A673 (cell line): ENCODE results near the gene ATP2C1. TPM values are rescaled to one million over a fixed set of nuclear protein-coding genes. Genes with fewer than 3 reads are reported as not detected.

ENCODE experiments used
- BruUV-seq: library from RNA; stranded (reverse); fragments of 400-500 nt; replicated peaks from 2 replicates; lab custom pipeline; 2021; lab: Mats Ljungman, UMichigan
- CTCF ChIA-PET: fragments of 300-600 bp; sonication (Branson Sonifier 250); formaldehyde crosslinking; loops from one replicate; lab custom pipeline; 2022; ENCODE audit warnings: antibody characterized with exemption; lab: Charles Lee
- POLR2A ChIA-PET: fragments of 300-600 bp; sonication (Branson Sonifier 250); formaldehyde crosslinking; loops from one replicate; lab custom pipeline; 2022; ENCODE audit warnings: antibody characterized with exemption; ENCODE audit not compliant: low non-redundant PET; lab: Charles Lee
- DNase-seq: peaks from one replicate; pipeline ENCODE4 v3.0.0-alpha.2; 2015; ENCODE audit warnings: low spot score
- H3K27ac ChIP-seq: fragments of 200-600 bp; sonication (generic); 2 replicates; pipeline ENCODE4 v1.5.1; 2016; ENCODE audit warnings: mixed run types, low read depth, mild to moderate bottlenecking, mixed read lengths, antibody characterized with exemption, low read length; ENCODE audit not compliant: poor library complexity, severe bottlenecking
- H3K27me3 ChIP-seq: fragments of 200-600 bp; sonication (generic); replicated peaks from 2 replicates; pipeline ENCODE4 v1.6.1; 2017; ENCODE audit warnings: mixed run types, low read depth, mild to moderate bottlenecking, mixed read lengths, antibody characterized with exemption, low read length; ENCODE audit not compliant: insufficient read depth, poor library complexity
- H3K36me3 ChIP-seq: fragments of 200-600 bp; sonication (generic); 2 replicates; pipeline ENCODE4 v1.6.1; 2016; ENCODE audit warnings: mixed run types, mild to moderate bottlenecking, mixed read lengths, antibody characterized with exemption, low read length; ENCODE audit not compliant: insufficient read depth, poor library complexity, severe bottlenecking
- H3K4me1 ChIP-seq: fragments of 200-600 bp; sonication (generic); 2 replicates; pipeline ENCODE4 v1.6.1; 2017; ENCODE audit warnings: mixed run types, mild to moderate bottlenecking, mixed read lengths, antibody characterized with exemption, low read length; ENCODE audit not compliant: insufficient read depth, poor library complexity, severe bottlenecking
- H3K4me3 ChIP-seq: fragments of 200-600 bp; sonication (generic); 2 replicates; pipeline ENCODE4 v1.5.1; 2016; ENCODE audit warnings: low read depth, mixed run types, mild to moderate bottlenecking, mixed read lengths, low read length; ENCODE audit not compliant: poor library complexity, severe bottlenecking
- H3K9me3 ChIP-seq: fragments of 200-600 bp; sonication (generic); 2 replicates; pipeline ENCODE4 v1.6.1; 2016; ENCODE audit warnings: mixed run types, low read depth, mild to moderate bottlenecking, mixed read lengths, antibody characterized with exemption, low read length; ENCODE audit not compliant: poor library complexity, severe bottlenecking
- CTCF ChIP-seq: fragments of 300-800, 200-600 bp; sonication (generic); conservative IDR thresholded peaks from 2 replicates; pipeline ENCODE4 v1.5.1; 2017; ENCODE audit warnings: low read depth, mild to moderate bottlenecking, antibody characterized with exemption, low read length, moderate library complexity, mixed read lengths
- EZH2 ChIP-seq: fragments of 200-600 bp; sonication (generic); IDR thresholded peaks from 2 replicates; pipeline ENCODE4 v1.6.1; 2017; ENCODE audit warnings: borderline replicate concordance, low read depth, mild to moderate bottlenecking, mixed read lengths, antibody characterized with exemption, low read length; ENCODE audit not compliant: poor library complexity, severe bottlenecking
- intact Hi-C: fragments of 100-400 bp; cut with micrococcal nuclease; formaldehyde crosslinking; loops from one replicate; pipeline ENCODE4 v1.10.0; 2022; ENCODE audit not compliant: unreplicated experiment
- total RNA-seq: library from RNA; stranded (reverse); gene quantifications from 2 replicates; pipeline ENCODE4 v1.2.3, GENCODE V29; 2021

ATP2C1 gene
- total RNA-seq, 1 experiment from 2014 or later: 75.9 TPM

- Histone ChIP-seq H3K4me1 (peaks cover 17% of the 10 kb centered on the region), H3K27me3 (no peaks in the 10 kb centered on the region), H3K36me3 (peaks cover 6% of the 10 kb centered on the region), H3K9me3 (no peaks in the 10 kb centered on the region), H3K27ac (no peak overlapping the region), H3K4me3 (no peak overlapping the region)
- CTCF ChIA-PET: no interaction called here
- POLR2A ChIA-PET: interaction anchor here (0.8 kb wide), 1 partner anchor 1028 kb away, joined by 9 read pairs; the partner anchor contains the start of gene CPNE4
- BruUV-seq: no TSS peak
- intact Hi-C loops: no loop called here
- TF ChIP-seq EZH2 (no peak), CTCF (no peak)
- peak; percentile 20 for DNase-seq
Measured at GRCh38 chr3:131007256-131007655, 113.4 kb downstream of the ATP2C1 start.

- ChIA-PET POLR2A (interaction anchor here (0.8 kb wide), 1 partner anchor 1027 kb away, joined by 9 read pairs; the partner anchor contains the start of gene CPNE4), CTCF (interaction anchor here (0.5 kb wide), 1 partner anchor 14 kb away, joined by 4 read pairs; no protein-coding TSS in a partner anchor)
- no peak overlapping the region for H3K27ac ChIP-seq
- peaks cover 10% of the 10 kb centered on the region for H3K36me3 ChIP-seq
- no peak overlapping the region for H3K4me3 ChIP-seq
- intact Hi-C loops: no loop called here
- BruUV-seq: no TSS peak
- peak; percentile 7 for DNase-seq
- TF ChIP-seq EZH2: no peak
- TF ChIP-seq CTCF: no peak
- no peaks in the 10 kb centered on the region for H3K27me3 ChIP-seq
- H3K4me1 ChIP-seq: peaks cover 17% of the 10 kb centered on the region
- H3K9me3 ChIP-seq: no peaks in the 10 kb centered on the region
Measured at GRCh38 chr3:131007782-131008181, 113.9 kb downstream of the ATP2C1 start.

- H3K4me3 ChIP-seq: no peak overlapping the region
- peaks cover 17% of the 10 kb centered on the region for H3K4me1 ChIP-seq
- DNase-seq: no peak
- TF ChIP-seq EZH2 (no peak), CTCF (no peak)
- H3K27me3 ChIP-seq: no peaks in the 10 kb centered on the region
- no peak overlapping the region for H3K27ac ChIP-seq
- POLR2A ChIA-PET: interaction anchor here (0.8 kb wide), 1 partner anchor 1026 kb away, joined by 9 read pairs; the partner anchor contains the start of gene CPNE4
- BruUV-seq: no TSS peak
- H3K36me3 ChIP-seq: peaks cover 16% of the 10 kb centered on the region
- intact Hi-C loops: no loop called here
- CTCF ChIA-PET: interaction anchor here (0.5 kb wide), 1 partner anchor 14 kb away, joined by 4 read pairs; no protein-coding TSS in a partner anchor
- no peaks in the 10 kb centered on the region for H3K9me3 ChIP-seq
Measured at GRCh38 chr3:131008326-131008725, 114.4 kb downstream of the ATP2C1 start.
